ENCODE data around the gene CCDC9B. TPM values are rescaled to one million over a fixed set of nuclear protein-coding genes. Genes with fewer than 3 reads are reported as not detected.

The CCDC9B gene
- total RNA-seq, 2 donors from 2014 or later = 9.0 to 29.7 TPM

- Histone ChIP-seq H3K27ac (no peak overlapping the region), H3K4me1 (replicated peaks) (no peaks in the 10 kb centered on the region), H3K27me3 (replicated peaks; ENCODE audit: insufficient read depth) (no peaks in the 10 kb centered on the region), H3K36me3 (no peaks in the 10 kb centered on the region), H3K9me3 (no peaks in the 10 kb centered on the region), H3K4me3 (no peak overlapping the region)
- WGBS = 80% methylated on average over 7 of the region's 7 CpGs
- TF ChIP-seq POLR2A (IDR thresholded peaks at IDR 0.05) (no peak), POLR2AphosphoS5 (IDR thresholded peaks at IDR 0.05) (no peak), CTCF (IDR thresholded peaks at IDR 0.05) (no peak)
- intact Hi-C loops (cut with DNase I) = no loop called here
- DNase-seq (ENCODE audit: low spot score) = no peak
Observed at GRCh38 chr15:40352281-40352901, 11.7 kb upstream of the CCDC9B start.

GRCh38 chr15:40349163-40349562 lies 8.4 kb upstream of the CCDC9B start:
- no peaks in the 10 kb centered on the region for H3K9me3 ChIP-seq
- 95% methylated on average over 4 of the region's 5 CpGs for WGBS
- no peaks in the 10 kb centered on the region for H3K36me3 ChIP-seq
- intact Hi-C loops (cut with DNase I) = no loop called here
- TF ChIP-seq CTCF (IDR thresholded peaks at IDR 0.05) (no peak), POLR2AphosphoS5 (IDR thresholded peaks at IDR 0.05) (no peak), POLR2A (IDR thresholded peaks at IDR 0.05) (no peak)
- no peak for DNase-seq (ENCODE audit: low spot score)
- no peaks in the 10 kb centered on the region for H3K4me1 ChIP-seq (replicated peaks)
- H3K4me3 ChIP-seq = no peak overlapping the region
- H3K27ac ChIP-seq = no peak overlapping the region
- H3K27me3 ChIP-seq (replicated peaks; ENCODE audit: insufficient read depth) = no peaks in the 10 kb centered on the region

- no peaks in the 10 kb centered on the region for H3K4me1 ChIP-seq (replicated peaks)
- DNase-seq (ENCODE audit: low spot score) = no peak
- intact Hi-C loops (cut with DNase I) = no loop called here
- no peaks in the 10 kb centered on the region for H3K36me3 ChIP-seq
- H3K27me3 ChIP-seq (replicated peaks; ENCODE audit: insufficient read depth) = no peaks in the 10 kb centered on the region
- no peak for TF ChIP-seq POLR2A (IDR thresholded peaks at IDR 0.05)
- TF ChIP-seq POLR2AphosphoS5 (IDR thresholded peaks at IDR 0.05) = no peak
- TF ChIP-seq CTCF (IDR thresholded peaks at IDR 0.05) = no peak
- 88% methylated on average over 5 of the region's 5 CpGs for WGBS
- H3K9me3 ChIP-seq = no peaks in the 10 kb centered on the region
- H3K27ac ChIP-seq = no peak overlapping the region
- H3K4me3 ChIP-seq = no peak overlapping the region
Observed at GRCh38 chr15:40348474-40348870, 7.7 kb upstream of the CCDC9B start.

GRCh38 chr15:40347559-40348473 lies 7.1 kb upstream of the CCDC9B start:
- Histone ChIP-seq H3K27ac (no peak overlapping the region), H3K4me1 (replicated peaks) (no peaks in the 10 kb centered on the region), H3K27me3 (replicated peaks; ENCODE audit: insufficient read depth) (no peaks in the 10 kb centered on the region), H3K4me3 (no peak overlapping the region), H3K9me3 (no peaks in the 10 kb centered on the region), H3K36me3 (no peaks in the 10 kb centered on the region)
- 86% methylated on average over 9 of the region's 11 CpGs for WGBS
- intact Hi-C loops (cut with DNase I) = no loop called here
- TF ChIP-seq CTCF (IDR thresholded peaks at IDR 0.05) (no peak), POLR2AphosphoS5 (IDR thresholded peaks at IDR 0.05) (no peak), POLR2A (IDR thresholded peaks at IDR 0.05) (no peak)
- no peak for DNase-seq (ENCODE audit: low spot score)

Data from prostate gland (tissue), 2 donors.